Measurements from ENCODE around the gene SCAPER.

SCAPER gene

GRCh38 chr15:76309601-76310330, 595.4 kb downstream of the SCAPER start:
- no peak for TF ChIP-seq CTCF (IDR thresholded peaks at IDR 0.05)

- TF ChIP-seq CTCF (IDR thresholded peaks at IDR 0.05) = no peak
Measured at GRCh38 chr15:76303909-76304308, 601.2 kb downstream of the SCAPER start.

- no peak for TF ChIP-seq CTCF (IDR thresholded peaks at IDR 0.05)
Measured at GRCh38 chr15:76299786-76300185, 605.4 kb downstream of the SCAPER start.

GRCh38 chr15:76298986-76299385, 606.2 kb downstream of the SCAPER start:
- TF ChIP-seq CTCF (IDR thresholded peaks at IDR 0.05) = no peak

Measured in LNCAP (cell line).